Tongue (tissue), 2 donors: ENCODE results near the gene PRCD. TPM values are rescaled to one million over a fixed set of nuclear protein-coding genes. Genes with fewer than 3 reads are reported as not detected.
"Not testable (repeated sequence)": the region's sequence is repeated elsewhere in the genome, so short reads cannot be mapped to it uniquely, and the experiment has no call there.

Experiments
- DNase-seq: peaks from one replicate; pipeline ENCODE4 v3.0.0-alpha.2; 2015
- total RNA-seq: library from RNA; depleted of rRNA; stranded (reverse); fragments of >200 nt; gene quantifications from one replicate; pipeline ENCODE4 v1.2.3, GENCODE V29; 2014

Gene PRCD
- total RNA-seq, 1 donor from 2014 or later = 0.31 TPM

DNA sequence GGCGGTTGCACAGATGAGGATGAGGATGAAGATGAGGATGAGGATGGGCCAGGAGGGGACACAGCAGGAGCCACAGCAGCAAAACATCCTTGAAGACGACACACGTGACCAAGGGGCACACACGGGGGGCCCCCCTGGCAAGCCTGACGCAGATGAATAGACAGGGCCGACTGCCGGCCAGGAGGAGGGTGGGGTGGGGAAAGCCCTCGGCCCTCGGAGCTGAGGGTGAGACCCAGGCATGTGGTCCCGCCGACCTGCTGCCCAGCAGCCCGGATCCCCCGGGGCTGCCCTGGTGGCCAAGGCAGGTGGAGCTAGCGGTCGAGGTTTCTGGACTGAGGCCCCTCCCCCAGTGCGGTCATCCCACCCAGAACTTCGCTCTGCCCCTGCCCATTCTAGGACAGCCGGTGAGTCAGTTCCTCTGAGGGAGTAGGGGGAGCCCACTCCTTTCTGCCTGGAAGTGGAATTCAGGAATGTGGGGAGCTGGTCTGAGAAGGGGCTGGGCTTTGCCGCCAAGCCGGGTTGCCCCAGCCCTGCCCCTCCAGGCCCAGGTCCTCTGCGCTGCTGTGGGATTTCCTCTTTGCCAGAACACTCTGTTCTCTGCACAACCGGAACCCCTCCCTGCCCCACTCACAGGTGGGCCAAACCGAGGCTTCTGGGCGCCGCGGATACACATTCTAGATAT, 12.3 kb upstream of the PRCD start:
- peak; percentile 56 for DNase-seq

DNA sequence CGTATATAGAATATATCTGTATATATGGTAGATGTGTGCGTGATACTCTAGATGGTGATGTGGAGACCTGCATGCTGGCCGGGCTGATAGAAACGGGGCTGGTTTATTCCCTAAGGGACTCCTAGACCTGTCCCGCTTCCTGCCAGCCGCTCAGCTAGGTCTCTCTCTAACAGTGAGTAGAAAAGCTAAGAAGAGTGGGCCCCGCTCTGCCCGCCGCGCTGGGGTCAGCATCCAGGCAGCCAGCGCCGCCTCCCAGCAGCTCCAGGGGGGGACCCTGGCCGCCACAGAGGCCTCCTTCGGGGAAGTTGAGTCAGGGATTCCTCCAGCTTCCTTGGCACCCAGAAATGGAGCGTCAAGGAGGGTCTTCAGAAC, 11.7 kb upstream of the PRCD start:
- DNase-seq = no peak

GRCh38 chr17:76528528-76529223, 11.2 kb upstream of the PRCD start:
- no peak for DNase-seq

GRCh38 chr17:76529224-76530094, 10.4 kb upstream of the PRCD start:
- peak; percentile 94 for DNase-seq

DNA sequence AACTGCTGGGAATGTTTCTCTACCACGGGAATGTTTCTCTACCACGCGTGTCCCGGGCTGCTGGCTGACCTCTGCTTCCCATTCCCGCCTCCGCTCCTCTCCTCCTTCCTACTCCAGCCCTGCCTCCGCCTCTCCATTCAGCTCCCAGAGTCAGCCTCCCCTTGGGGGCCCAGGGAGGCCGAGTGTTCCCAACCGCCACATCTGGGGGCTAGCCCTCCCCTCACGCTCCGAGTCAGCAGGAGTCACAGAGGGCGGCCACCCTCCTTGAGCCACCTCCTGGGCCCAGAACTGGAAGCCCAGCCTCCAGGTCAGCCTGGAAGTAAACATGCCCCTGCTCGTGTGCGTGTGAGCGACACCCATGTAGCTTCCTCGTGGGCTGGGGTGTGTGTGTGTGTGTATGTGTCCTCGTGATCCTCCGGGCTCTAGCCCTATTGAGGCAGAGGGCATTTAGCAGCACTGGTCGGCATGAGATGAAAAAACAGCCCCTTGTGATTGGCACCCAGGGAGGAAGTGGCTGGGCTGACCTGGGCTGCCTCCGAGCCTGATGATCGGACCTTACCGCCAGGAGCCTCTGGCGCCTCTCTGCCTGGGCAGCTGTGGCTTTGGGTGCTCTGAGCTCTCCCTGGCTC, 9.6 kb upstream of the PRCD start:
- DNase-seq = peak; percentile 81

DNA sequence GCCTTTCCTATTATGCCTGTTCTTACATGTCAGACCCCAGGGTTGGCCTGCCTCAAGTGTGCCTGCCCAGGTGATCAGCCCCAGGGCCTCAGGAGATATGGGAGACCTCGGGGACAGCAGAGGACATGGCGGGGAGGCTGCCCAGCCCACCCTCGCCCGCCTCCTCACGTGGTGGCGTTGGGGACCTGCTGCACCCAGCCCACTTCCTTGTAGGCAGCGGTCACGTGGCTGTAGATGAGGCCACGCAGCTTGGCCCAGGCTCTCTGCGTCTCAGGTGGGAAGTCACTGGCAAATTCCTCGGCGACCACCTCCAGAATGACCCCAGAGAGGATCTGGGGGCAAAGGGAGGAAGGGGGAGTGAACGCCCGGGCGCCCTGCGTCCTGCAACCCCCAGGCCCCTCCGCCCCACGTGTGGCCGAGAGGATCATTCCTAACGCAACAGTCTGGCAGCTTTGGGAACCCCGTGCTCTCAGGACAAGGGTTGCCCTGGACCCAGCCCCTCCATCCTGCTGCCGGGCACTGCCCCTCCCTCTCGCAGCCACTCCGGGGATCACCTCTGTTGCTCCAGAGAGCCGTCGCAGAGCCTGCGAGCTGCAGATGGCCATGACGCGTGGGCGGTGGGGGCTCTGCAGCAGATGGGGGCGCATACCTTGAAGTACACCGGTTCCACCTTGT, 8.9 kb upstream of the PRCD start:
- no peak for DNase-seq

GRCh38 chr17:76531486-76532038, 8.3 kb upstream of the PRCD start:
- no peak for DNase-seq

DNA sequence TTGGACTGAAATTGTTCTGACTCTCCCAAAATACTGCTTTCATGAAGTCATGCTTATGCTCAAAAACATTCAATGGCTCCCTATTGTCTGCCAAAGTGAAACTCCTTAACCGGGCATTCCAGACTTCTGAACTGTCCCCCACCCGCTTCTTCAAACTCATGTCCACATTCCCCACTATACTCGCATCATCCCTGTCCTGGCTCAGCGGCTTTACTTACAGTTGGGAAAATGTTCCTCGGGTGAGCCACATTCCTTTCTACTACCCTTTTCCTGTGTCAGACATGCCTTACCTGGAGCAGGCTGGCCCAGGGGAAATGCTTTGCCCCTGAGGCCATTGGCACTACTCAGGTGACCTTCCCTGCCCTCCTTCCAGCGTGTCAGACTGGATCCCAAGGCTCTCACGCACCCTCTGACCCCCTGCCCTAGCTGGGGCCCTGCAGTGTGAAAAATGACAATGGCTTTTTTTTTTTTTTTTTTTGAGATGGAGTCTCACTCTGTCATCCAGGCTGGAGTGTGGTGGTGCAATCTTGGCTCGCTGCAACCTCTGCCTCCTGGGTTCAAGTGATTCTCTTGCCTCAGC, 7.7 kb upstream of the PRCD start:
- DNase-seq = no peak

DNA sequence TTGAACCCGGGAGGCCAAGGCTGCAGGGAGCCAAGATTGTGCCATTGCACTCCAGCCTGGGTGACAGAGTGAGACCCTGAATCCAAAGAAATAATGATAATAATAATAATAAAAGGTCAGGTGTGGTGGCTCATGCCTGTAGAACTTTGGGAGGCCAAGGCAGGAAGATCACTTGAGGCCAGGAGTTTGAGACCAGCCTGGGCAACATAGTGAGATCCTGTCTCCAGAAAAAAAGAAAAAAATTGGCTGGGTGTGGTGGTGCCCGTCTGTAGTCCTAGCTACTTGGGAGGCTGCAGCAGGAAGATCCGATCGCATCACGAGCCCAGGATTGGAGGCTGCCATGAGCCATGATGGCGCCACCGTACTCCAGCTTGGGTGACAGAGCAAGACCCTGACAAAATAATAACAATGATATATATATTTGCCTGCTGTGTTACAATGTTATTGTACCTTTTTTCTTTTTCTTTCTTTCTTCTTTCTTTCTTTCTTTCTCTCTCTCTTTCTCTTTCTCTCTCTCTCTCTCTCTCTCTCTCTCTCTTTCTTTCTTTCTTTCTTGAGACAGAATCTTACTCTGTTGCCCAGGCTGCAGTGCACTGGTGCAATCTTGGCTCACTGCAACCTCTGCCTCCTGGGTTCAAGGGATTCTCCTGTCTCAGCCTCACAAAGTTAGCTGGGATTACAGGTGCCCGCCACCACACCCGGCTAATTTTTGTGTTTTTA, 6.0 kb upstream of the PRCD start:
- DNase-seq = not testable (repeated sequence)

- no peak for DNase-seq
These were observed 4.8 kb upstream of the PRCD start for GRCh38 chr17:76534831-76535732.

DNA sequence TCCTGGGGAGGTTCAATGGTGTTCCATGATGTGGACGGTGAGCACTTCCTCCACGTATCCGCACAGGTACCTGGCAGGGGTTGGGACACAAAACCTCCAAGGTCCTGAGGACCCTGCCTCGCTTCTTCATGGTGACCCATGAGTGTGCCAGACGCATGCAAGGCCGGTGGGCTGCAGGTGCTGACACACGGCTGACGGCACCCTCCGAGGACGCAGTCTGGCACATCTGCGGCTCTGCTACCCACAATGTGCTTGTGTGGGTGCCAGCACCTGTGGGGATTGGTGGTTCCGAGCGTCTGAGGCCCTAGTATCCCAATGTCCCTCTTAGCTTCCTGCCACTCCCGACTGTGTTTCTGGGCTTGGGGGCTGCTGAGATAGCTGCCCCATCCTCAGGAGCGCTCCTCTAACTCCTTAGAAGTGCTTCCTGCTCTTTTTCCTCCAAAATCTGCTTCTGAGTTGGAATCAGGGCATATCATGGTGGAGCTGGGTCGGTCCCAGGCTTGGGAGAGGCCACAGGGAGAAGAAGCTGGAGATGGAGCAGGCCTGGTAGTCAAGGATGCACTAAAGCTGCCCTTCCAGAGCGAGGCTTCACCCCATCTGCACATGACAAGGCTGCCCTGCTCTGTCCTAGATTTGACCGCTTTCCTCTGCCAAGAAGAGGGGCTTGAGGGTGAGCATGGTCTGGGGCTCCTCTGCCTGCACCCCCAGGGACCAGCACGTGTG, 3.9 kb upstream of the PRCD start:
- no peak for DNase-seq

GRCh38 chr17:76536511-76537287, 3.1 kb upstream of the PRCD start:
- DNase-seq = no peak

DNA sequence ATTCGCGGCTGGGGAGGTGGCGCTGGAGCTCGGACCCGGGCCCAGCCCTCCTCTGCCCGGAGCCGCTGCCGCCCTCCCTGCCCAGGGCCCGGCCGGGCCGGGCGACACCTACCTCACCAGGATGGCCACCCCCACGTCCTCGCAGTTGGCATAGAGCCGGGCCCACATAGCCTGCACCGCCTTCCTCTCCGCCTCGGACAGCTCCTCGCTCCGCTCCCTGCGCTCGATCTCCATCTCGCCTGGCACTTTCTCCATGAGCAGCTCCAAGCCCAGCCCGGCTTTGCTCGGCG, 2.6 kb upstream of the PRCD start:
- DNase-seq = no peak

DNA sequence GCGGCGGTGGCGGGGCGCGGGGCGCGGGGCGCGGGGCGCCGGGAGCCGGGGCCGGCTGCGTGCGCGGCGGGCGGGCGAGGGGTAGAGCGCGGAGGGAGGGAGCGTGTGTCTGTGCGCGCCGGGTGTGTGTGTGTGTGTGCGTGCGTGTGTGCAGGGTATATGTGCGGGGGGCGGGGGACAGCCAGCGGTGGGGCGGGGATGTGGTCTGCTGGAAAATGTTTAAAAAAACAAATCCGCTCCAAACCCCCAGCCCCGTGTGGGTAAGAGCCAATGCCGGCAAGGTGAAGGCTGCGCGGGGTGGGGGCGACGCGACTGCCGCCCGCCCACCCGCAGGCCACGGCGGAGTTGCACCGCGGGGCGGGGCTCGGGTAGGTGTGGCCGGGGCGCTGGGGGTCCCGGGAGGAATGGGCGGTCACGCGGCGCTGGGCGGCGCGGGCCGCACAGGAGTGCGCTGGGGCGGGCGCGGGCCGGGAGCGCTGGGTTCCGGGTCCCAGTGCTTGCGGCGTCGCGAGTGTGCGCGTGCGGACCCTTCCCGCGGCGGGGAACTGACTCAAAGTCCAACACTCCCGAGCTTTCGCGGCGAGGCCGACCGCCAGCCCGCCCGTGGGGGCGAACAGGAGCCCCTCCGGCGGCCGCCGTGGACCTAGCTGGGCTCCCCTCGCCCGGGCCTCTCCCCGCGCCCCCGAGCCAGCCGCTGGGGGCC, 2.1 kb upstream of the PRCD start, which contains the start of gene CYGB:
TSS of gene CYGB (minus strand) at position 132 of the 703 bp plus-strand sequence. CDS start 167 bp downstream, outside the sequence.
- DNase-seq = no peak

DNA sequence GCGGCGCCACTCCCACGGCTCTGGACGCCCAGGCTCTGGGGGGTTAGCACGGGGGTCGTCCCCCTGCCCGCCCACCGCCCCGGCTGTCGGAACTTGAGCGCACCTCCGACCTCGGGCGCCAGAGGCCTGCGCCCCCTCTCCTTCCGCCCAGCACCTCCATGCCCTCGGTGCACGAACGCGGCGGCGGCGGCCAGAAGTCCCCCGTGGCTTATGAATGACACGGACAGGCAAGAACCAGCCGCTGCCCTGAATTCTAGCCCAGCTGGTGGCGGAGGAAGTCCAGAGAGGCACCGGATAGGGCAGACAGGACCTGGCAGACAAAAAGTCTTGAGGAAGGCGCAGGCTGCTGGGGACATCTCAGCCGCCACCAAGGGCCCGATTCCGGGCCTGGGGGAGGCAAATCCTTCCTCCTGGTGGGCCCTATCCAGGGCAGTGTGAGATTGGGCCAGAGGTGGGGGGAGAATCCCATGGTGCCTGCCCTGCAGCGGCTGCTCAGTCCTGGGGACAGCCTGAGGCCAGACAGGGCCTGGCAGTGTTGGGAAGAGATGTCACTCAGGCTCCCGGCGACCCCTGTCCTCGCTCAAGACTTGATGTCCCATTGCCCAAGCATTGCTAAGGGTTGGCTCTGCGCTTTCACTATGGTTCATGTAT, 1.4 kb upstream of the PRCD start:
- DNase-seq = no peak

- peak; percentile 83 for DNase-seq
These were observed 788 bp upstream of the PRCD start for GRCh38 chr17:76538941-76539570.
